Spleen (tissue), 13 donors: Measurements from ENCODE around the gene ADARB1. TPM values are rescaled to one million over a fixed set of nuclear protein-coding genes. Genes with fewer than 3 reads are reported as not detected.

Source experiments
- DNase-seq: peaks from one replicate; pipeline ENCODE4 v3.0.0-alpha.2; 2020
- H3K27ac ChIP-seq, 8 donors: fragments of 200-600 bp; sonication (generic) in 7 of 8; 1 replicate in 4 of 8; 2 replicates in 4 of 8; pipeline versions ENCODE4 v1.5.0 to v1.8.0; 2016 to 2021; ENCODE audit warnings: inconsistent platforms in 4 of 8, mild to moderate bottlenecking in 4 of 8, moderate library complexity in 1 of 8
- H3K27me3 ChIP-seq, 7 donors: fragments of 200-600 bp; sonication (generic) in 6 of 7; replicated peaks in 1 of 7; 1 replicate in 4 of 7; 2 replicates in 3 of 7; pipeline versions ENCODE4 v1.5.0 to v1.8.0; 2016 to 2021; ENCODE audit warnings: inconsistent platforms in 3 of 7, mild to moderate bottlenecking in 1 of 7
- H3K36me3 ChIP-seq, 6 donors: fragments of 200-600 bp; sonication (generic) in 5 of 6; 1 replicate in 4 of 6; 2 replicates in 2 of 6; pipeline versions ENCODE4 v1.5.0 to v1.8.0; 2016 to 2021; ENCODE audit warnings: inconsistent platforms in 2 of 6
- H3K4me1 ChIP-seq, 6 donors: fragments of 200-600 bp; sonication (generic) in 5 of 6; 1 replicate in 3 of 6; 2 replicates in 3 of 6; pipeline versions ENCODE4 v1.5.0 to v1.8.0; 2016 to 2021; ENCODE audit warnings: inconsistent platforms in 3 of 6
- H3K4me3 ChIP-seq, 8 donors: fragments of 200-600 bp; sonication (generic) in 7 of 8; 1 replicate in 4 of 8; 2 replicates in 4 of 8; pipeline versions ENCODE4 v1.5.0 to v1.8.0; 2016 to 2021; ENCODE audit warnings: inconsistent platforms in 4 of 8, mild to moderate bottlenecking in 4 of 8, moderate library complexity in 2 of 8
- H3K9me3 ChIP-seq, 8 donors: fragments of 200-600 bp; sonication (generic) in 7 of 8; 1 replicate in 4 of 8; 2 replicates in 4 of 8; pipeline versions ENCODE4 v1.5.0 to v1.8.0; 2016 to 2021; ENCODE audit warnings: inconsistent platforms in 4 of 8
- POLR2A ChIP-seq, 3 donors: fragments of 450-650 bp; IDR thresholded peaks; one replicate each; pipeline ENCODE4 v1.5.1; 2017; ENCODE audit warnings: antibody characterized with exemption in 3 of 3, mild to moderate bottlenecking in 1 of 3
- POLR2AphosphoS5 ChIP-seq, 3 donors: sonication (generic); formaldehyde crosslinking; IDR thresholded peaks; one replicate each; pipeline ENCODE4 v1.5.1; 2017; ENCODE audit warnings: antibody characterized with exemption in 3 of 3
- WGBS, 5 donors: extraction: QIAGEN DNeasy Blood & Tissue Kit in 3 of 5; methylation state at CpG; one replicate each; pipeline versions ENCODE4 v1.1.5 to v1.1.7; 2013 to 2018; 5-methylcytosine and 5-hydroxymethylcytosine counted together
- intact Hi-C: fragments of 100-400 bp; cut with DNase I; formaldehyde crosslinking; loops from one replicate; pipeline ENCODE4 v1.15.0; 2023; ENCODE audit warnings: low total_unique reads
- long read RNA-seq, 2 donors: transcript quantifications; one replicate each; lab custom pipeline, GENCODE V29; 2026
- polyA plus RNA-seq, 3 donors: library from polyadenylated mRNA; stranded (reverse); fragments of 200-250 nt; gene quantifications; one replicate each; pipeline ENCODE4 v1.2.1, GENCODE V29; 2013
- total RNA-seq, 7 donors: library from RNA; depleted of rRNA in 3 of 7; stranded (reverse); fragments of >200 nt in 3 of 7; fragmentation: NEBNext Ultra II Directional in 4 of 7; extraction: Animal tissue kit (Norgen Biotek cat#: 25700) in 4 of 7; gene quantifications; one replicate each; pipeline versions ENCODE4 v1.1.0 to v1.2.1, GENCODE V29; 2016 to 2021
- TF ChIP-seq, protein P1 (sequence below), 11 experiments: fragments of 200-600 bp in 7 of 11; fragments of 450-650 bp in 4 of 11; sonication (generic) in 4 of 11; IDR thresholded peaks in 8 of 11; conservative IDR thresholded peaks in 3 of 11; 1 replicate in 7 of 11; 2 replicates in 4 of 11; pipeline versions ENCODE4 v1.4.0 to v1.8.0; 2016 to 2021; ENCODE audit warnings: antibody characterized with exemption in 11 of 11, inconsistent platforms in 4 of 11, mild to moderate bottlenecking in 1 of 11
- donor health status: healthy with polysubstance abuse.
- donor health status: DM: no; HTN: no; CAD: no; lungs with moderate emphysema.
- donor health status: DM: no; HTN: no; CAD: no.
- donor health status: Bipolar disorder and iron deficiency.
- donor health status: healthy.
- donor health status: DM: no; HTN: no; CAD: no.
- donor health status: DM: yes; HTN: yes; CAD: no.

The ADARB1 gene, protein sequence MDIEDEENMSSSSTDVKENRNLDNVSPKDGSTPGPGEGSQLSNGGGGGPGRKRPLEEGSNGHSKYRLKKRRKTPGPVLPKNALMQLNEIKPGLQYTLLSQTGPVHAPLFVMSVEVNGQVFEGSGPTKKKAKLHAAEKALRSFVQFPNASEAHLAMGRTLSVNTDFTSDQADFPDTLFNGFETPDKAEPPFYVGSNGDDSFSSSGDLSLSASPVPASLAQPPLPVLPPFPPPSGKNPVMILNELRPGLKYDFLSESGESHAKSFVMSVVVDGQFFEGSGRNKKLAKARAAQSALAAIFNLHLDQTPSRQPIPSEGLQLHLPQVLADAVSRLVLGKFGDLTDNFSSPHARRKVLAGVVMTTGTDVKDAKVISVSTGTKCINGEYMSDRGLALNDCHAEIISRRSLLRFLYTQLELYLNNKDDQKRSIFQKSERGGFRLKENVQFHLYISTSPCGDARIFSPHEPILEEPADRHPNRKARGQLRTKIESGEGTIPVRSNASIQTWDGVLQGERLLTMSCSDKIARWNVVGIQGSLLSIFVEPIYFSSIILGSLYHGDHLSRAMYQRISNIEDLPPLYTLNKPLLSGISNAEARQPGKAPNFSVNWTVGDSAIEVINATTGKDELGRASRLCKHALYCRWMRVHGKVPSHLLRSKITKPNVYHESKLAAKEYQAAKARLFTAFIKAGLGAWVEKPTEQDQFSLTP
- total RNA-seq (10 to 100 TPM; 26.0 to 50.8 (median 34.7) TPM), polyA plus RNA-seq (10 to 100 TPM in 2 of 3 donors, 1 to 10 TPM in 1; 9.1 to 16.9 (median 13.9) TPM)
- long read RNA-seq, donor 1 = 0 reads
- long read RNA-seq, donor 2, full-length matches to known transcripts = 1 of 1 reads
- long read RNA-seq, donor 2, partial matches to known transcripts = 0 of 1 reads
- long read RNA-seq, donor 2, other reads (novel, unspliced or antisense) = 0 of 1 reads

DNA sequence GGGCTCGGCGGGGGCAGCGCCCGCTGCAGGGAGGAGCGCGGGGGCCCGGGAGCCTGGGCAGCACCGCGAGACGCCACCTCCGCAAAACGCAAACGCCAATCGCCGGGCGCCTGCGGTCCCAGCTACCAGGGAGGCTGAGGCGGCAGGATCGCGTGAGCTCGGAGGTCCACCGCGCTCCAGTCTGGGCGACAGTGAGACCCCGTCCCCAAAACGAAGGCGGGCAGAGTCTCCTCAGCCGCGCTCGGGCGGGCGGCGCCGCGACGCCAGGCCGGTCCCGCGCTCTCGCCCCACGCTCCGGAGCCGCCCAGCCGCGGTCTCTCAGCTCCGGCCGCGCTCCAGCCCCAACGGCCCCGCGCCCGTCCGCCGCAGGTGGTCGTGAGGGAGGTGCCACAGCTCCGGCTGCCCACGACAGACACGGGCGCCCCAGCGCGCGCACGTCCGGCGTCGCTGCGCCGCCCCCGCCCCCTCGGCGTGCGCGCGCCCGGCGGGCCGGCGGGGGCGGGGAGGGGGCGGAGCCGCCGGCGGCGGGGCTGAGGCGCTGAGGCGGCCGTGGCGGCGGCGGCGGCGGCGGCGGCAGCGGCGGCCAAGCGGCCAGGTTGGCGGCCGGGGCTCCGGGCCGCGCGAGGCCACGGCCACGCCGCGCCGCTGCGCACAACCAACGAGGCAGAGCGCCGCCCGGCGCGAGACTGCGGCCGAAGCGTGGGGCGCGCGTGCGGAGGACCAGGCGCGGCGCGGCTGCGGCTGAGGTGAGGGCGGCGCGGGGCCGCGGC, at the start of gene ADARB1:
TSS of gene ADARB1 (plus strand) at position 533 of the 770 bp plus-strand sequence. CDS start 97,077 bp downstream, outside the sequence.
- WGBS, 5 donors = 0 to 1% (median 0%) methylated on average over 13 to 132 of the region's 132 CpGs
- TF ChIP-seq POLR2AphosphoS5 (IDR thresholded peaks at IDR 0.05) (peak; percentile 73 to 80 (median 80)), POLR2A (IDR thresholded peaks at IDR 0.05) (peak in 1 of 3 donors; percentile 35)
- TF ChIP-seq, protein P1, sequence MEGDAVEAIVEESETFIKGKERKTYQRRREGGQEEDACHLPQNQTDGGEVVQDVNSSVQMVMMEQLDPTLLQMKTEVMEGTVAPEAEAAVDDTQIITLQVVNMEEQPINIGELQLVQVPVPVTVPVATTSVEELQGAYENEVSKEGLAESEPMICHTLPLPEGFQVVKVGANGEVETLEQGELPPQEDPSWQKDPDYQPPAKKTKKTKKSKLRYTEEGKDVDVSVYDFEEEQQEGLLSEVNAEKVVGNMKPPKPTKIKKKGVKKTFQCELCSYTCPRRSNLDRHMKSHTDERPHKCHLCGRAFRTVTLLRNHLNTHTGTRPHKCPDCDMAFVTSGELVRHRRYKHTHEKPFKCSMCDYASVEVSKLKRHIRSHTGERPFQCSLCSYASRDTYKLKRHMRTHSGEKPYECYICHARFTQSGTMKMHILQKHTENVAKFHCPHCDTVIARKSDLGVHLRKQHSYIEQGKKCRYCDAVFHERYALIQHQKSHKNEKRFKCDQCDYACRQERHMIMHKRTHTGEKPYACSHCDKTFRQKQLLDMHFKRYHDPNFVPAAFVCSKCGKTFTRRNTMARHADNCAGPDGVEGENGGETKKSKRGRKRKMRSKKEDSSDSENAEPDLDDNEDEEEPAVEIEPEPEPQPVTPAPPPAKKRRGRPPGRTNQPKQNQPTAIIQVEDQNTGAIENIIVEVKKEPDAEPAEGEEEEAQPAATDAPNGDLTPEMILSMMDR (IDR thresholded peaks at IDR 0.05 in 8 of 11, conservative IDR thresholded peaks at IDR 0.05 in 3 of 11) = no peak
- Histone ChIP-seq H3K4me1 (peaks cover 30 to 58% (median 48%) of the 10 kb centered on the region in 6 donors), H3K27ac (peak within 1 kb of the TSS; percentile 40 to 93 (median 87)), H3K27me3 (peaks cover 0 to 9% (median 0%) of the 10 kb centered on the region in 7 donors), H3K36me3 (no peaks in the 10 kb centered on the region), H3K9me3 (no peaks in the 10 kb centered on the region), H3K4me3 (peak within 1 kb of the TSS; percentile 83 to 98 (median 89))
- intact Hi-C loops = loop anchor here (10.0 kb wide), 1 partner anchor 51 kb away; no protein-coding TSS in a partner anchor
- DNase-seq = peak; percentile 91

DNA sequence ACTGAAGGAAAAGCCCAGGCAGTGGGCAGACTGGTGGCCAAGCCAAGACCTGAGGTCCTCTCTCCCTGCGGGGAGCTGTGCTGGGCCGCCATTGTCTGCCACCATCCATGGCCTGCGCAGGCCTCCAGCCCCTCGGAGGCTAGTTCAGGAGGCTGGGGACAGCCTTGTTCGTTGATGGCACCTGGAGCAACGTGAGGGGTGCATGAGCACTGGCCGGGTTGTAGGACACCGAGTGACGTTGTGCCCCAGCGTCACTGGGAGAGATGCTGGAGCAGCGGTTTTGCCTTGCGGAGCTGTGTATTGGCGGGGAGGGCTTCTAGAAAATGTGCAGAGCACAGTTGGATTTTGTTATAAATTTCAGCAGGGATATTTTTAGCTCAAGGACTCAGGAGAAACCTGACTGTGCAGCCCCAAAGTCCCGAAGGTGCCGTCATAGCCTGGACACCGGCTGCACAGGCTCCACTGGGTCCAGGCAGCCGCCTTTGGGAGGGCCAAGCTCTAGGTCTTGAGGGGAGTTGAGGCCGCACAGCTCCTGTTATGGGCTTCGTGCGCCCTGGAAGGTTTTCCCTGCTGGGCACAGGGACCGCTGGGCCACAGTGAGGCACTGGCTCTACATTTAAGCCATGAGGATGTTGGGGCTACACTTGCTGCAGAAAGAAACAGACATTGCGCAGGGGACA, 48.2 kb upstream of the ADARB1 start:
- Histone ChIP-seq H3K4me1 (peaks cover 0 to 19% (median 9%) of the 10 kb centered on the region in 6 donors), H3K27ac (no peak overlapping the region), H3K36me3 (no peaks in the 10 kb centered on the region), H3K9me3 (peaks cover 0 to 21% (median 8%) of the 10 kb centered on the region in 8 donors), H3K27me3 (peaks cover 0 to 8% (median 0%) of the 10 kb centered on the region in 7 donors), H3K4me3 (no peak overlapping the region)
- TF ChIP-seq, protein P1 (IDR thresholded peaks at IDR 0.05 in 8 of 11, conservative IDR thresholded peaks at IDR 0.05 in 3 of 11) = no peak
- TF ChIP-seq POLR2A (IDR thresholded peaks at IDR 0.05) (no peak), POLR2AphosphoS5 (IDR thresholded peaks at IDR 0.05) (no peak)
- intact Hi-C loops = no loop called here
- 89 to 95% (median 93%) methylated on average over 22 of the region's 22 CpGs for WGBS, 5 donors
- DNase-seq = peak; percentile 51

DNA sequence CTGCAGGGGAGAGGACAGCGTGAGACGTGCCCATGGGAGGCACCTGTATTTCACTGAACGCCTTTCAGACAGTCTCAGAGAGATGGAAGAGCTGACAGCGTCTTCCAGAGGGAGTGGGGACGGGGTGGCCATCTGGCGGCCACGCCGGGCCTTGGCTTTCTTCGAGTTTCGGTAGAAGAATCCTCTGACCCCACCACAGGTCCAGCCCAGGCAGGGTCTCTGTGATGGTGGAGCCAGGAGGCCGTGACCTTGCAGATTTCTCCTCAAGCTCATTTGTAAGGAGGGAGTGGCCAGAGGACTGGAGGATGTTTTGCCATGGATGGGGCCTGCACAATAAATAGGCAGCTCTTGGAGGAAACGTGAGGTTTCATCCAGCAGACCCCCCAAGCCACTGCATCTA, 47.6 kb upstream of the ADARB1 start:
- Histone ChIP-seq H3K9me3 (peaks cover 0 to 21% (median 8%) of the 10 kb centered on the region in 8 donors), H3K36me3 (no peaks in the 10 kb centered on the region), H3K4me3 (no peak overlapping the region), H3K27ac (no peak overlapping the region), H3K4me1 (peaks cover 0 to 21% (median 12%) of the 10 kb centered on the region in 6 donors), H3K27me3 (peaks cover 0 to 14% (median 0%) of the 10 kb centered on the region in 7 donors)
- DNase-seq = no peak
- intact Hi-C loops = no loop called here
- TF ChIP-seq, protein P1 (IDR thresholded peaks at IDR 0.05 in 8 of 11, conservative IDR thresholded peaks at IDR 0.05 in 3 of 11) = no peak
- TF ChIP-seq POLR2AphosphoS5 (IDR thresholded peaks at IDR 0.05) (no peak), POLR2A (IDR thresholded peaks at IDR 0.05) (no peak)
- WGBS, 5 donors = 86 to 90% (median 90%) methylated on average over 12 of the region's 12 CpGs
